Sigmoid colon (tissue), 4 donors: ENCODE data around the gene EPB41L4A.

Source experiments
- POLR2AphosphoS5 ChIP-seq, 4 donors: sonication (generic); formaldehyde crosslinking; IDR thresholded peaks; one replicate each; pipeline ENCODE4 v1.6.1; 2017; ENCODE audit warnings: antibody characterized with exemption in 4 of 4
- TF ChIP-seq, protein P1 (sequence below), 4 experiments: fragments of 450-650 bp in 3 of 4; fragments of 200-600 bp in 1 of 4; IDR thresholded peaks; one replicate each; pipeline ENCODE4 v1.5.1; 2016 to 2019; ENCODE audit warnings: antibody characterized with exemption in 4 of 4, mild to moderate bottlenecking in 3 of 4, moderate library complexity in 2 of 4

DNA sequence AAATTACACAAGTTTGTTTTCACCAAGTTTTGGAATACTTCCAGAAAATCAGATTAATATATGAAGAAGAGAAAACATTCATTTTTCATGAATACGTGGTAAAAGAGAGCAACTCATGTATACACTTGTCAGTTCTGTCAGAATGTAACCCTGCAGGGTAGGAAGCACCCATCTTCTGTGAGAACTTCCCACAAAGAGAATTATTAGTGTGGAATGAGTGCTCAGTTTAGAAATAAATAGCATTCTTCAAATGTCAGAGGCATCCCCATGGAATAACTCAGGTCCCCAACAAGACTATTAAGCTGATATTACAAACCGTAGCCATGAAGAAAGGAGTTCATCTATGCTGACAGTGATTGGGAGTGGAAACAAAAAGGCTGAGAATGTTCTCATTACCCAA lies 45.2 kb downstream of the EPB41L4A start:
- TF ChIP-seq, protein P1, sequence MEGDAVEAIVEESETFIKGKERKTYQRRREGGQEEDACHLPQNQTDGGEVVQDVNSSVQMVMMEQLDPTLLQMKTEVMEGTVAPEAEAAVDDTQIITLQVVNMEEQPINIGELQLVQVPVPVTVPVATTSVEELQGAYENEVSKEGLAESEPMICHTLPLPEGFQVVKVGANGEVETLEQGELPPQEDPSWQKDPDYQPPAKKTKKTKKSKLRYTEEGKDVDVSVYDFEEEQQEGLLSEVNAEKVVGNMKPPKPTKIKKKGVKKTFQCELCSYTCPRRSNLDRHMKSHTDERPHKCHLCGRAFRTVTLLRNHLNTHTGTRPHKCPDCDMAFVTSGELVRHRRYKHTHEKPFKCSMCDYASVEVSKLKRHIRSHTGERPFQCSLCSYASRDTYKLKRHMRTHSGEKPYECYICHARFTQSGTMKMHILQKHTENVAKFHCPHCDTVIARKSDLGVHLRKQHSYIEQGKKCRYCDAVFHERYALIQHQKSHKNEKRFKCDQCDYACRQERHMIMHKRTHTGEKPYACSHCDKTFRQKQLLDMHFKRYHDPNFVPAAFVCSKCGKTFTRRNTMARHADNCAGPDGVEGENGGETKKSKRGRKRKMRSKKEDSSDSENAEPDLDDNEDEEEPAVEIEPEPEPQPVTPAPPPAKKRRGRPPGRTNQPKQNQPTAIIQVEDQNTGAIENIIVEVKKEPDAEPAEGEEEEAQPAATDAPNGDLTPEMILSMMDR (IDR thresholded peaks at IDR 0.05) = no peak
- TF ChIP-seq POLR2AphosphoS5 (IDR thresholded peaks at IDR 0.05) = no peak
